ENCODE data around the gene MGAT5. TPM values are rescaled to one million over a fixed set of nuclear protein-coding genes. Genes with fewer than 3 reads are reported as not detected.
A peak's percentile ranks its signal among the peaks of the same experiment; 100 is the strongest.

MGAT5 gene
- total and polyA plus RNA-seq, 5 donors: 29.0 to 156 (median 126) TPM

- 27% methylated on average over 5 of the region's 5 CpGs for WGBS
- H3K4me3 ChIP-seq (ENCODE audit: low read length): no peak overlapping the region
- H3K27ac ChIP-seq (ENCODE audit: low read length): peak overlapping the region; percentile 37
- ATAC-seq: peak; percentile 16 to 20
- intact Hi-C loops (cut with DNase I): loop anchor here in 3 of 4 donors (5.0 to 10.0 kb wide), 2 partner anchors 294 to 296 kb away; no protein-coding TSS in a partner anchor
- H3K4me1 ChIP-seq (ENCODE audit: control insufficient read depth, insufficient read depth, low read length): peaks cover 11% of the 10 kb centered on the region
- no peaks in the 10 kb centered on the region for H3K9me3 ChIP-seq (ENCODE audit: control insufficient read depth, low read length)
- no peaks in the 10 kb centered on the region for H3K27me3 ChIP-seq (ENCODE audit: control insufficient read depth, insufficient read depth)
- no peak for DNase-seq
These were observed 157.0 kb downstream of the MGAT5 start for GRCh38 chr2:134410831-134411231.

DNA sequence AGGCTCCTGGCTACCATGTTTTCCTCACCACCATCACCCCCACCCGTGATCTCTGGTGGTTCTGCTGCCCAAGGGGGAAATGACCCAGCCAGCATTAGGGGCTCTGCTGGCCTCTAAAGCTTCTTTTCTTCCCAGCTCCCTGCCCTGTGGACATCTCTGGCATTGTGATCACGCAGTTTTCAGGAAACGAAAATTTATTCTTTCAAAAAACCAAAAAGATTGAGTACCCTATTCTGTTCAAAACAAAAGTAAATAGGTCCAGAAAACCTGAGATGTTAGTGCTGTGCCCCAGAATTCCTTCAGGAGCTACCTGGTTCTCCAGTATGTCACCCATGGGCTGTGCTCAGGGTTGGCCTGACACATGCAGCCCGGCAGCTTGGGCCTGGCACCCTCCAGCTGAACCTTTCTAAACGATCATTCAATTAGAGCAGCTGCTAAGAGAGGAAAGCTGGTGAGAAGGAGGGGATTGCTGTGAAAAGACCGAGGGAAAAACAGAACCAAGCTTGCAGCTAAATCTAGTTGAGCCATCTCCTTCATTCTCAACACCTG lies 157.5 kb downstream of the MGAT5 start:
- H3K4me1 ChIP-seq (ENCODE audit: control insufficient read depth, insufficient read depth, low read length): peaks cover 11% of the 10 kb centered on the region
- ATAC-seq: peak in 1 of 2 donors; percentile 33
- peak overlapping the region; percentile 44 for H3K27ac ChIP-seq (ENCODE audit: low read length)
- 60% methylated on average over 6 of the region's 6 CpGs for WGBS
- H3K4me3 ChIP-seq (ENCODE audit: low read length): no peak overlapping the region
- no peaks in the 10 kb centered on the region for H3K27me3 ChIP-seq (ENCODE audit: control insufficient read depth, insufficient read depth)
- DNase-seq: no peak
- no peaks in the 10 kb centered on the region for H3K9me3 ChIP-seq (ENCODE audit: control insufficient read depth, low read length)
- intact Hi-C loops (cut with DNase I): loop anchor here in 3 of 4 donors (5.0 to 10.0 kb wide), 2 partner anchors 294 to 297 kb away; no protein-coding TSS in a partner anchor

DNA sequence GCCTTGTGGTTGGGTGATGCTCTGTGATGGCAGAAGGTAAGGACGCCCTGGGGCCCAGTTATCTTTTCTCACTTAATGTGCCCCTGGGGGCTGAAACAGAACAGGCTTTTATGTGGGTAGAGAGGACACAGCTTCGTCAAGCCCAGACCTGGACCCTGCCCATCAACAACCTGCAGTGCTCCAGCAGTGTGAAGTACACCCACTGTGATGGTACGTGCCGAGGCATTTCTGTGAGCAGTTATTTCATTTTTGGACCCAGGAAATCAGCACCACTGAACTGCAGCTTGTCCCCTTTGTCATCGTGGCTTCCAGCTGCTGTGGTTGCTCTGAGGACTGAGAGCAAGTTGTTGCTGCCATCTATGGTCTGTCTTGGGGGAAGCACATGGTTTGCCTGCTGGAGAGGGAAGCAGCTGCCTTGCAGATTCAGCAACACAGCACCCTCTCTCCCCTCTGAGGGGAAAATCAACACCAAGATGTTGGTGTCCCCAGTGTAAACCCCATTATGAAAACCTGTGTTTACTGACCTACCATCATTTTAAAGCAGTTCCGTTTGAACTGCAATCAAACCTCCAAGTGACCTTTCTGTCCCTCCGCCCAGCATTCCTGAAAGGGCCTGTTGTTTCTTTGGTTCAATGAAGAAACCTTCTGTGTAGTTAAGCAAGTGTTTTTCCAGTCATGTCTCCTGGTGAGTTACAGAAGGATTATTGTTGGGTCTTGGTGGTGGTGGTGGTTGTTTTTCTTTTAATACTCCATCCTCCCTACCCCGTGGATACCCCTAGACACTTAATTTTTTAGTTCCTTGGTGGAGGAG lies 158.2 kb downstream of the MGAT5 start:
- peak overlapping the region; percentile 44 for H3K27ac ChIP-seq (ENCODE audit: low read length)
- WGBS: 38% methylated on average over 8 of the region's 8 CpGs
- peaks cover 11% of the 10 kb centered on the region for H3K4me1 ChIP-seq (ENCODE audit: control insufficient read depth, insufficient read depth, low read length)
- H3K4me3 ChIP-seq (ENCODE audit: low read length): no peak overlapping the region
- intact Hi-C loops (cut with DNase I): loop anchor here in 3 of 4 donors (5.0 to 10.0 kb wide), 2 partner anchors 295 to 297 kb away; no protein-coding TSS in a partner anchor
- H3K9me3 ChIP-seq (ENCODE audit: control insufficient read depth, low read length): no peaks in the 10 kb centered on the region
- no peaks in the 10 kb centered on the region for H3K27me3 ChIP-seq (ENCODE audit: control insufficient read depth, insufficient read depth)
- ATAC-seq: peak; percentile 94 to 95
- peak; percentile 61 to 83 (median 79) for DNase-seq

GRCh38 chr2:134412639-134412999 lies 158.7 kb downstream of the MGAT5 start:
- DNase-seq: no peak
- H3K27ac ChIP-seq (ENCODE audit: low read length): no peak overlapping the region
- intact Hi-C loops (cut with DNase I): loop anchor here in 3 of 4 donors (5.0 to 10.0 kb wide), 2 partner anchors 295 to 298 kb away; no protein-coding TSS in a partner anchor
- no peaks in the 10 kb centered on the region for H3K9me3 ChIP-seq (ENCODE audit: control insufficient read depth, low read length)
- H3K4me1 ChIP-seq (ENCODE audit: control insufficient read depth, insufficient read depth, low read length): peaks cover 11% of the 10 kb centered on the region
- ATAC-seq: no peak
- WGBS: 83% methylated on average over 8 of the region's 8 CpGs
- H3K27me3 ChIP-seq (ENCODE audit: control insufficient read depth, insufficient read depth): no peaks in the 10 kb centered on the region
- H3K4me3 ChIP-seq (ENCODE audit: low read length): no peak overlapping the region

DNA sequence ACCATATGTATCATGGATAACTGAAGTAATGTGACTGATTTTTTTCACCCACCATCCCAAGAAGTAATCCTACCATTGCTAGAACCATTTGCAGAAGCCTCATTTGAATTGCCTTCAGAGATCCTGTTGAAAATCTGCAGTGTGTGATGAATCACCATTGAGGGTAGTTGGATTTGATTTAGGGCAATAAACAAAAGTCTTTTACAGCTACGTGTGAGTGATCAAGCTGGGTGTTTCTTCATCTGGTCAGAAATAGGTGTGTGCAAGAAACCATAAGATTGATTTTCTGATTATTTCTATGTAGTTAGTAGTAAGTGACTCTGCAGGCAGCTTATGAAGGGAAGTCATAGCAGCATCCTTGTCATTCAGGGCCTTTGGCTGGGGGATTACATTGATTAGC lies 159.6 kb downstream of the MGAT5 start:
- ATAC-seq (no peak), DNase-seq (no peak)
- intact Hi-C loops (cut with DNase I): loop anchor here in 3 of 4 donors (5.0 to 10.0 kb wide), 2 partner anchors 296 to 299 kb away; no protein-coding TSS in a partner anchor
- Histone ChIP-seq H3K27ac (ENCODE audit: low read length) (no peak overlapping the region), H3K4me3 (ENCODE audit: low read length) (no peak overlapping the region), H3K9me3 (ENCODE audit: control insufficient read depth, low read length) (no peaks in the 10 kb centered on the region), H3K4me1 (ENCODE audit: control insufficient read depth, insufficient read depth, low read length) (peaks cover 10% of the 10 kb centered on the region), H3K27me3 (ENCODE audit: control insufficient read depth, insufficient read depth) (no peaks in the 10 kb centered on the region)
- WGBS: 88% methylated on average over 1 of the region's 1 CpG

GRCh38 chr2:134413912-134414311 lies 160.0 kb downstream of the MGAT5 start:
- no peak for DNase-seq
- Histone ChIP-seq H3K4me1 (ENCODE audit: control insufficient read depth, insufficient read depth, low read length) (peaks cover 8% of the 10 kb centered on the region), H3K9me3 (ENCODE audit: control insufficient read depth, low read length) (no peaks in the 10 kb centered on the region), H3K4me3 (ENCODE audit: low read length) (no peak overlapping the region), H3K27ac (ENCODE audit: low read length) (no peak overlapping the region), H3K27me3 (ENCODE audit: control insufficient read depth, insufficient read depth) (no peaks in the 10 kb centered on the region)
- intact Hi-C loops (cut with DNase I): loop anchor here in 3 of 4 donors (5.0 to 10.0 kb wide), 2 partner anchors 297 to 299 kb away; no protein-coding TSS in a partner anchor
- ATAC-seq: no peak
- 80% methylated on average over 2 of the region's 2 CpGs for WGBS

- no peak for ATAC-seq
- intact Hi-C loops (cut with DNase I): loop anchor here in 1 of 4 donors (10.0 kb wide), 1 partner anchor 301 kb away; no protein-coding TSS in a partner anchor
- DNase-seq: no peak
- WGBS: 94% methylated on average over 2 of the region's 2 CpGs
- peaks cover 7% of the 10 kb centered on the region for H3K4me1 ChIP-seq (ENCODE audit: control insufficient read depth, insufficient read depth, low read length)
- no peaks in the 10 kb centered on the region for H3K9me3 ChIP-seq (ENCODE audit: control insufficient read depth, low read length)
- no peak overlapping the region for H3K4me3 ChIP-seq (ENCODE audit: low read length)
- H3K27ac ChIP-seq (ENCODE audit: low read length): no peak overlapping the region
- H3K27me3 ChIP-seq (ENCODE audit: control insufficient read depth, insufficient read depth): no peaks in the 10 kb centered on the region
These were observed 162.1 kb downstream of the MGAT5 start for GRCh38 chr2:134416018-134416417.

DNA sequence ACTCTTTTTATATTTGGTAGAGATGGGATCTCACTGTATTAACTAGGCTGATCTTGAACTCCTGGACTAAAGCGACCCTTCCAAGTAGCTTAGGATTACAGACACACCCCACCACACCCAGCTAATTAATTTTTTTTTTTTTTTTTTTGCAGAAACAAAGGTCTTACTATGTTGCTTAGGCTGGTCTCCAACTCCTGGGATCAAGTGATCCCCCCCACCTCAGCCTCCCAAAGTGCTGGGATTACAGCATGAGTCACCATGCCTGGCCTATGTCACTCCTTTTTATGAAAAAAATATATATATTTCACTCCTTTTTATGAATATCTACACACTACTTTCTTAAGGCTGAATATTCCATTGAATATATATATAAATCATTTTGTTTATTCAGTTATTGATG lies 162.8 kb downstream of the MGAT5 start:
- H3K9me3 ChIP-seq (ENCODE audit: control insufficient read depth, low read length): no peaks in the 10 kb centered on the region
- ATAC-seq (no peak), DNase-seq (no peak)
- WGBS: 98% methylated on average over 1 of the region's 1 CpG
- intact Hi-C loops (cut with DNase I): loop anchor here in 1 of 4 donors (10.0 kb wide), 1 partner anchor 302 kb away; no protein-coding TSS in a partner anchor
- H3K4me1 ChIP-seq (ENCODE audit: control insufficient read depth, insufficient read depth, low read length): peaks cover 2% of the 10 kb centered on the region
- no peak overlapping the region for H3K4me3 ChIP-seq (ENCODE audit: low read length)
- H3K27ac ChIP-seq (ENCODE audit: low read length): no peak overlapping the region
- H3K27me3 ChIP-seq (ENCODE audit: control insufficient read depth, insufficient read depth): no peaks in the 10 kb centered on the region

DNA sequence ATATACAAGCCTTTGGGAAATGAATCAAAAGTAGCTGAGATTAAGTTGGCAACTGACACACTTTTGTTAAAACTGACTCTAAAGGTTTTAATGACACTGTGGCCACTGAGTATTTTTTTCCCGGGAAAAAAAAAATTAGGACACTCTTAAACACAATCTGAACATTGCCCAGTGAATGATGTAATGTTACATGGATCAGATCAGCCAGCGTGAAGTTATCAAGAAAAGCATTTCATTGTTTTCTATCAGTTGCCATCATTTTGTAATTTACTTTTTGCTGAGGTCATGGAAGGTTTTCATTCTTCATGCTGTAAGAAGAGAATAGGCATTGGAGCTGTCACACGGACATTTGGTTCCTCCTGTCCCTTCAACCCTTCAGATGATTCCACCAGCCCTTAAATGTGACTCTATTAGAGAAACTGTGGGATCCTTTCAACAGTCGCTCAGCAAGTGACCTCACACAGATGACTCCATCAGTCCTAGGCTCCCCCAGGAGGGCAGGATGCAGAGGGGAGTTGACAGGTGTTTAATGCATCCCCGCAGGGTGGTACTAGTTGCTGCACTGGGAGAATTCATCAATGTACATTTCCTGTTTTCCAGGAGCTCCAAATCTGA lies 164.2 kb downstream of the MGAT5 start:
- Histone ChIP-seq H3K27ac (ENCODE audit: low read length) (no peak overlapping the region), H3K4me3 (ENCODE audit: low read length) (no peak overlapping the region), H3K27me3 (ENCODE audit: control insufficient read depth, insufficient read depth) (no peaks in the 10 kb centered on the region), H3K9me3 (ENCODE audit: control insufficient read depth, low read length) (no peaks in the 10 kb centered on the region), H3K4me1 (ENCODE audit: control insufficient read depth, insufficient read depth, low read length) (no peaks in the 10 kb centered on the region)
- WGBS: 73% methylated on average over 5 of the region's 5 CpGs
- intact Hi-C loops (cut with DNase I): loop anchor here in 1 of 4 donors (10.0 kb wide), 1 partner anchor 303 kb away; no protein-coding TSS in a partner anchor
- DNase-seq (no peak), ATAC-seq (no peak)

DNA sequence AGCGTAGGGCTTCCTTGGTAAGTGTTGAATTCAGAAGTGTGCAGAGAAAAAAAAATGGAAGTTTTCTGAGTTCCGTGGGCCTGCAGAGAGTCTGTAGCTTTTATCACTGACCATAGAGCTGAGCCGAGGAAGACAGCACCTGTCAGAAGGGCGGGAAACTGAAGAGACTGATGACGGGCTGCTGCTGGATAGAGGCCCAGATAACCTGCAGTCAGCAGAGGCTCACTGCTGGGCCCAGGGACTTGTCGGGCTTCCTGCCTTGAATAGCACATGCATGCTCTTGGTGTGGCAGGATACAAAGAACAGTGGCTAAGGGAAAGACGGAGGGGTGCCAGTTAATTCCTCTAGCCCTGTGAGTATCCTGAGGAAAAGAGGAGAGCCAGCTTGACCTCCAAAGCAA lies 166.4 kb downstream of the MGAT5 start:
- Histone ChIP-seq H3K27ac (ENCODE audit: low read length) (peak overlapping the region; percentile 11), H3K27me3 (ENCODE audit: control insufficient read depth, insufficient read depth) (no peaks in the 10 kb centered on the region), H3K9me3 (ENCODE audit: control insufficient read depth, low read length) (no peaks in the 10 kb centered on the region), H3K4me1 (ENCODE audit: control insufficient read depth, insufficient read depth, low read length) (no peaks in the 10 kb centered on the region), H3K4me3 (ENCODE audit: low read length) (no peak overlapping the region)
- intact Hi-C loops (cut with DNase I): loop anchor here in 1 of 4 donors (10.0 kb wide), 1 partner anchor 535 kb away; no protein-coding TSS in a partner anchor
- 67% methylated on average over 7 of the region's 7 CpGs for WGBS
- DNase-seq: no peak
- peak; percentile 30 to 39 for ATAC-seq
